Hematopoietic multipotent progenitor cell treated with erythropoietin and hydrocortisone succinate and interleukin-3 and kit ligand, for 17 days (in vitro differentiated cells): ENCODE results near the gene FLAD1.

Experiments
- DNase-seq: peaks from one replicate; pipeline ENCODE4 v3.0.0-alpha.2; 2015; ENCODE audit warnings: low spot score

FLAD1 gene

GRCh38 chr1:155005076-155006011 is 22.2 kb downstream of the FLAD1 start:
- no peak for DNase-seq

GRCh38 chr1:155006601-155007101 is 23.5 kb downstream of the FLAD1 start:
- DNase-seq = peak; percentile 47

GRCh38 chr1:155007251-155007828 is 24.2 kb downstream of the FLAD1 start:
- no peak for DNase-seq

- no peak for DNase-seq
Observed at GRCh38 chr1:155008015-155008941, 25.1 kb downstream of the FLAD1 start.

DNA sequence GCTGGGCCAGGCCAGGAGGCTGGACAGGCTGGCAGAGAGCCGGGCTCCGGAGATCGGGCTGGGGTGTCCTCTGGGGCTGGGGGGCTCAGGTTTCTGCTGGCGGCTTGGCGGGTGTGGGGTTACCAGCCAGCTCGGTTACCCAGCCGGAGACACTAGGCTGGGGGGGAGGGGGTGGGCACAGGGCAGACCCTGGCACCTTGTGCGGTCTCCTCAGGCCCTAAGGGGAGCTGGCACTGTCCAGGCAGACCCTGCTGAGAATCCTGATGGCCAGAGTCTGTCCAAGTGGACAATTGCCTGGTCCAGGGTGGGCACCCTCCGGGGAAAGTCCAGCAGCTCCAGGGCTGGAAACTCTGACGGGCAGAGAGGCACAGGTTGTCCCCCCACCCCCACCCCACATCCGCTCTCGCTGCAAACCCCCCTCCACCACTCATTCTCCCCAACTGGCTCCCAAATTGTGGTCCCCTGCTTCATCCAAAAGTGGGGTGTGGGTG is 26.1 kb downstream of the FLAD1 start:
- DNase-seq = no peak

GRCh38 chr1:155009742-155010141 is 26.6 kb downstream of the FLAD1 start:
- DNase-seq = no peak

- DNase-seq = no peak
Observed at GRCh38 chr1:155010211-155010918, 27.2 kb downstream of the FLAD1 start.

DNA sequence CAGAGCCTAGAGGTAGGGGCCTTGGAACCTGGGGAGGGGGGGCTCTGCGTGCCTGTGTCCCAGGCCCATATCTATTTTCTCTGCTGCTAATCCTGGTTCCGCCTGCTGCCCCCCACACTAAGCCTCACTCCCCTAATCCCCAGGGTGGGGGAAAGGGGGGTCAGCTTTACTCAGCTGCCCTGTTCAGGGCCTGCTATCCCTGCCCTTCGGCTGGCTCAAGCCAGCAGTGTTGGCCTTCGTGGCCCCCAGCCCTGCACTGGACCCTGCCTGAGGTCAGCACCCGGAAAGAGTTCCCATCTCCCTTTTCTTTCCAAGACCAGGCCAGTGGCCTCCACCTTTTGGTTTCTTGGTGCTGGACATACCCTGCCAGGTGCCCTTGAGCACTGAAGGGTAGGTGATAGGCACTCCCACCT is 27.9 kb downstream of the FLAD1 start:
- DNase-seq = no peak

GRCh38 chr1:155011437-155012025 is 28.4 kb downstream of the FLAD1 start:
- no peak for DNase-seq

DNA sequence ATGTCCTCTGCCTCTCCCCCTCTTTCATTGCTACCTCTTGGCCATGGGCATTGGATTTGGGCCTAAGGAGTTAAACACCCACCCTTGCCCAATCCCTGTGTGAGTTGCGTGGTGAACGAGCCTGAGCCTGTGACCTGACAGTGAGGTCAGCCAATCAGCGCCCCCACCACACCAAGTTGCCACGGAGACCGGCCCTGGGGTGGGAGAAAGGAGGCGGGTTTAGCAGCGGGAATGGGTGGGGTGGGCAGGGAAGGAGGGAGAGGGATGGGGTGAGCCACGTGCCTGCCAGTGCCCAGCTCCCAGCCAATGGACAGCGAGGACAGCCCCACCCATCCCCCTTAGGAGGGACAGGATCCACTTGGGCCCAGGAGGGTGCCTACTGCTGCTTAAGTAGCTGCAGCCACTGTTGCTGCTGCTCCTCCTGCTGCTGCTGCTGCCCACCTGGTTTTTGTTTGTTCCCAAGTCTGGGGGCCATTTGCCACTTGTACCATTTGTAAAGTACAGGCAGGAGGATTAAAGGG is 28.9 kb downstream of the FLAD1 start:
- peak; percentile 87 for DNase-seq

- no peak for DNase-seq
Observed at GRCh38 chr1:155012776-155013602, 29.8 kb downstream of the FLAD1 start.

GRCh38 chr1:155013632-155014031 is 30.5 kb downstream of the FLAD1 start:
- no peak for DNase-seq

DNA sequence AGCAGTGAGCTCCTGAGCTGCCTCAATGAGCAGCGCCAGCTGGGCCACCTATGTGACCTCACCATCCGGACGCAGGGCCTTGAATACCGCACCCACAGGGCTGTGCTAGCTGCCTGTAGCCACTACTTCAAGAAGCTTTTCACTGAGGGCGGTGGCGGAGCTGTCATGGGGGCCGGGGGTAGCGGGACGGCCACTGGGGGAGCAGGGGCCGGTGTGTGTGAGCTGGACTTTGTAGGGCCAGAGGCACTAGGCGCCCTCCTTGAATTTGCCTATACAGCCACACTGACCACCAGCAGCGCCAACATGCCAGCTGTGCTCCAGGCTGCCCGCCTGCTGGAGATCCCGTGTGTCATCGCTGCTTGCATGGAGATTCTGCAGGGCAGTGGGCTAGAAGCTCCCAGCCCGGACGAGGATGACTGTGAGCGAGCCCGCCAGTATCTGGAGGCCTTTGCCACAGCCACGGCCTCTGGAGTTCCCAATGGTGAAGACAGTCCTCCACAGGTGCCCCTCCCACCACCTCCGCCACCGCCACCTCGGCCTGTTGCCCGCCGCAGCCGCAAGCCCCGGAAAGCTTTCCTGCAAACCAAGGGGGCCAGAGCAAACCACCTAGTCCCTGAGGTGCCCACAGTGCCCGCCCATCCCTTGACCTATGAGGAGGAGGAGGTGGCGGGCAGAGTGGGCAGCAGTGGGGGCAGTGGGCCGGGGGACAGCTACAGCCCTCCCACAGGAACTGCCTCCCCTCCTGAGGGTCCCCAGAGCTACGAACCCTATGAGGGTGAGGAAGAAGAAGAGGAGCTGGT is 31.8 kb downstream of the FLAD1 start:
- no peak for DNase-seq

GRCh38 chr1:155015527-155016230 is 32.5 kb downstream of the FLAD1 start:
- no peak for DNase-seq

GRCh38 chr1:155016231-155016831 is 33.2 kb downstream of the FLAD1 start:
- no peak for DNase-seq

- DNase-seq = peak; percentile 89
Observed at GRCh38 chr1:155017041-155017945, 34.1 kb downstream of the FLAD1 start.

- no peak for DNase-seq
Observed at GRCh38 chr1:155017946-155018316, 34.8 kb downstream of the FLAD1 start.
